Middle frontal gyrus (tissue), 1 donor: ENCODE results near the gene KPNB1.
A peak's percentile ranks its signal among the peaks of the same experiment; 100 is the strongest.

ENCODE experiments used
- DNase-seq: peaks from one replicate; pipeline ENCODE4 v3.0.0-alpha.2; 2015; ENCODE audit warnings: low spot score; ENCODE audit errors: extremely low spot score

The KPNB1 gene

DNA sequence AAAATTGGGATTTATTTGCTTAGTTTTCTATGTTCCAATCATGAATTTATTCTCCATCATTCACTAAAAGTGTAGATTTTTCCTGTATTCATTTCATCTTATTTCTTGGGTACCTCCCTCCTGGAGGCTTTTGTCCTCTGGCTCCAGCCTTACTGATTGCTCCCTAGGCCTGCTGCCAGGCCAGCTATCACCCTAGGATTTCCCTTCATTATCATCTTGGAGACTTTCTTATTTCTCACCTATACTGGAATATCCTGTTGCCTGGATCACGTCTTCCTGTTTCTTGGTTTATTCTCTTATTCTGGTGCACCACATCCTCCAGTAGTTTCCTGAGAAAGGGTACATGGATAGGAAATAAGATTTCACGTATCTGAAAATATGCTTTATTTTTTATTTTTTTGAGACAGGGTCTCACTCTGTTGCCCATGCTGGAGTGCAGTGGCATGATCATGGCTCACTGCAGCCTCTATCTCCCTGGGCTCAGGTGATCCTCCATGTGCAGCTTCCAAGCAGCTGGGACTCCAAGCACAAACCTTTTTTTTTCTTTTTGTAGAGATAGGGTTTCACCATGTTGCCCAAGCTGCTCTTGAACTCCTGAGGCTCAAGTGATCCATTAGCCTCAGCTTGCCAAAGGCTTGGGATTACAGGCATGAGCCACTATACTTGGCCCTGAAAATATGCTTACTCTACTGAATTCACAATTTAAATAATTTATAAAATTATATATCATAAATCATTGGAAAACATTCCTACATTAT is 13.3 kb upstream of the KPNB1 start:
- DNase-seq: no peak

DNA sequence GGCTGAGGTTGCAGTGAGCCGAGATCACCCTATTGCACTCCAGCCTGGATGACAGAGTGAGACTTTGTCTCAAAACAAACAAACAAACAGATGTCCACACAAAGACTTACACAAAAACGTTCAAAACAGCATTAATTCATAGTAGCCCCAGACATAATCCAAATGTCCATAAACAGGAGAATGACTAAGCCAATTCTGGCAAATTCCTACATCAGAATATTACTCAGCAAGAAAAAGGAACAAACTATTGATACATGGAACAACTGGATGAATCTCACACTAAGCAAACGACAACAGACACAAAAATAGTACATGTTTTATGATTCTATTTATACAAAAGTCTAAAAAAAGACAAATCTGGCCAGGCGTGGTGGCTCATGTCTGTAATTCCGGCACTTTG is 10.8 kb upstream of the KPNB1 start:
- DNase-seq: no peak

DNA sequence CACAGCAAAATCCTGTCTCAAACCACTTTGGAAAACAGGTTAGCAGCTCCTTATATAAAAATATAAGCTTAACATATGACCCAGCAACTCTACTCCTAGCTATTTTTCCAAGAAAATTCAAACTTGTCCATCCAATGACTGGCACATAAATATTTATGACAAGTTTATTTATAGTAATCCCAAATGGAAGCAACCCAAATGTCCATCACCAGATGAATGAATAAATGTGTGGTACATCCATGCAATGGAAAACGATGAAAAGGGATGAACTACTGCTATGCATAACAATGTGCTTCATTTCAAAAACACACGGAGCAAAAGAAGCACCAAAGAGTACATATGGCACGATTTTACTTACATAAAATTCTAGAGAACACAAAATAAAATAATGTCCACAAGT is 9.6 kb upstream of the KPNB1 start:
- no peak for DNase-seq

DNA sequence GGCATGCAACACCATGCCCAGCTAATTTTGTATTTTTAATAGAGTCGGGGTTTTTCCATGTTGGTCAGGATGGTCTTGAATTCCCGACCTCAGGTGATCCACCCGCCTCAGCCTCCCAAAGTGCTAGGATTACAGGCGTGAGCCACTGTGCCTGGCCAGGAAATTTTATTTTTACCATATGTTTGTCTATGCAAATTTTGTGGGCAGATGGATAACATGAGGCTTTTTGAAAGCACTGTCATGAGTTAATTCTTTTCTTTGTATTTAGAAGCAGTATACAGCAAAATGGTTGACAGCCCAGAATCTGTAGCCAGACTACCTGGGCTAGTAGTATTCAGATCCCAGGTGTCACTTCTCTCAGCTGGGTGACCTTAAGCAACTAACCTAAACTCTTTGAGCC is 8.5 kb upstream of the KPNB1 start:
- no peak for DNase-seq

DNA sequence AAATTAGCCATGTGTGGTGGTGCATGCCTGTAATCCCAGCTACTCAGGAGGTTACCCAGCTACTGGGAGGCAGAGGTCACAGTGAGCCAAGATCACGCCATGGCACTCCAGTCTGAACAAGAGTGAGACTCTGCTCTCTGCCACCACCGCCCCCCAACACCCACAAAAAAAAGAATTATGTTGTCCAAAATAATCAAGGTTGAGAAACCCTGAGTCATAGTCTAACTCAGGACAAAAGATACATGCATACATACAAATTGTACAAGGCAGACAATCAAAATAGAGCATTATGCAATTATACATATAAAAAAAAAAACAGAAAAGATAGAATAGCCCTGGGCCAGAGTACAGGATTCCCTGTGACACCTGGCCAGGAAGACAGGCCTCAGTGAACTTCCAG is 6.6 kb upstream of the KPNB1 start:
- DNase-seq: no peak

DNA sequence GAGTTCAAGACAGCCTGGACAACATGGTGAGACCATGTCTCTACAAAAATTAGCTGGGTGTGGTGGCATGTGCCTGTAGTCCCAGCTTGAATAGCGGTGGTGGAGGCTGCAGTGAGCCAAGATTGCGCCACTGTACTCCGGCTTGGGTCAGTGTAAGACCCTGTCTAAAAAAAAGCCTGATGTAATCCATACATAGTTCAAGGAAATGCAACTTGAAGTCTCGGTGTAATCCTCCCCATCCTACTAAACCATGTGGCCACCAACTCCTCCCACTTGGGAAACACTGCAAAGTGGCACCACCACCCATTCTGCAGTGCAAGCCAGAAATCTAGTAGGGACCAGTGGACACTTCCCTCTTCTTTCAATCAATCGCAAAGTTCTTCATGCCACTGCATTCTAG is 5.4 kb upstream of the KPNB1 start:
- DNase-seq: no peak

DNA sequence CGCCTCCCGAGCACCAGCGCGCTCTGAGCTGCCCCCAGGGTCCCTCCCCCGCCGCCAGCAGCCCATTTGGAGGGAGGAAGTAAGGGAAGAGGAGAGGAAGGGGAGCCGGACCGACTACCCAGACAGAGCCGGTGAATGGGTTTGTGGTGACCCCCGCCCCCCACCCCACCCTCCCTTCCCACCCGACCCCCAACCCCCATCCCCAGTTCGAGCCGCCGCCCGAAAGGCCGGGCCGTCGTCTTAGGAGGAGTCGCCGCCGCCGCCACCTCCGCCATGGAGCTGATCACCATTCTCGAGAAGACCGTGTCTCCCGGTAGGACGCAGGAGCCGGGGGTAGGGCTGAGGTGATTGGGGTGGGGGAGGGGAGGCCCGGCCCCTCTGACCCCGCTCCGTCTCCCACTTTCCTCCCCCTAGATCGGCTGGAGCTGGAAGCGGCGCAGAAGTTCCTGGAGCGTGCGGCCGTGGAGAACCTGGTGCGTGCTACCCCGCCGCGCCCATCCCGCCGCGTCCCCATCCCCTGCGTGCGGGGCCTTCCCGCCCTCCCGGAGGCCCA is 329 bp downstream of the KPNB1 start:
- no peak for DNase-seq

DNA sequence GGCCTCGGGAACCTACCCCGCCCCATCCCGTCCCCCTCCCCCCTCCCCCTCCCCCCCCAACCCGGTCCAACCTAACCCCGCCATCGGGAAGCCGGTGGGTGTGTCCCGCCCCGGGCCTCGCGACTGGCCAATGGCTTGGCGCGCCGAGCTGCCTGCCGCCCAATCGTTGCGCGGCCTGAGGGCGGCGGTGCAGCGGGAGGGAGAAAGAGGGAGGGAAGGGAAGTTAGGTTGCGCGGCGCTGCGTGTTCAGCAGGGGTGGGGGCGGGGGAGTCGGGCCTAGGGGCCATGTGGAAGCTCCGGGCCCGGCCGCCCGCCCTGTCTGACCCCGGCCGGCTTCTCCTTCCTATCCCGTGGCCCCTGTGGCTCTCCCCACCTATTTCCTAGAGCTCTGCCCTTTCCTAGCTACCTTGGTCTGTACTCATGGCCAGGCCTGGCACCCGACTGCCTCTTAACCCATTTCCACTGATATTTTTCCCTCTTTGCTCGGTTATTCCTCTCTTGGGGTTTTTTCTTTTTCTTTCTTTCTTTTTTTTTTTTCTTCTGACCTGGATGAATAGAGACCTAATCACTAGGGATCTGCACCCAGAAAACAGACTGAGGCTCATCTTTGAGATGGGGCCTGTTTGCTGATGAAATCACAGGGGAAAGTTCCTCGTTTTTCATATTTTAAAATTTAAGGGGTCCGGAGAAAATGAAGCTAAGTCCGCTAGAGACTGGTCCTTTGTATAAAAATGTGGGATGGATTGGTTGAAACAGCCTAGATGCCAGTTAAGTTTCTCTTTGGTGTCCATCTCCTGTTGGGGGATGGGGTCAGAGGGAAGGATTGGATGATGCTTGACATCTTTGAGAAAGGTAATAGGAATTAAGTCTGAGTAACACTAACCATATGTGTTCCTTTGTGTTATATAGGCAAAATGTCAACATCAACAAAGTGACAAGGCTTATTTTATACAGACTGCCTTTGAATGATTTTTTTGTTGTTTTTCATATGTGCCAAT is 1.1 kb downstream of the KPNB1 start:
- peak; percentile 88 for DNase-seq

DNA sequence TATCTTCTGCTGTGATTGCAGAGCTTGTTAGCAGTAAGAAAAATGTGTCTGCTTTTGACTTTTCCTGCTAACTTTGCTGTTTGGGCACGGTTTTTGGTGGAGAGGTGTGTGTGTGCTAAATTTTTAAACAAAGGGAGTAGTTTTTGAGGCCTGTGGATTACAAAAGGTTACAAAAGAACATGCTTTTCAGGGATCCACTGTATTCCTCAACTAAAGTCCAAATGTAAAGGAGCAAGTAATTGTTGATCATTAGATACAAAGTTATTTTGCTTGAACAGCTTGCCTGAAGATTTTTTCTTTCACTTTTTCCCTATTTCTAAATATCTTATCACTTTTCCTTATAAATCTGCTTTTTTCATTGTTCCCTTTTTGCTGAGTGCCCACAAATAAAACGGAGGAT is 2.0 kb downstream of the KPNB1 start:
- DNase-seq: no peak

DNA sequence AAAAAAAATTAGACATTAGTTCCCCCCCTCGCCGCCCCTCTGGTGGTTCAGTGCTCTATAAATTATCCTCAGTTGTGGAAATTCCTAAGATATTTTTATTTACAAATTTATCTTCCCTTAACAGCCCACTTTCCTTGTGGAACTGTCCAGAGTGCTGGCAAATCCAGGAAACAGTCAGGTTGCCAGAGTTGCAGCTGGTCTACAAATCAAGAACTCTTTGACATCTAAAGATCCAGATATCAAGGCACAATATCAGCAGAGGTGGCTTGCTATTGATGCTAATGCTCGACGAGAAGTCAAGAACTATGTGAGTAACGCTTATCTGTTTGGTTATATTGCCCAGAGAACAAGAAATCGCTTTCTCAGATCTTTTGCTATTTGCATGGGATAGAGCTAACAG is 2.9 kb downstream of the KPNB1 start:
- no peak for DNase-seq

DNA sequence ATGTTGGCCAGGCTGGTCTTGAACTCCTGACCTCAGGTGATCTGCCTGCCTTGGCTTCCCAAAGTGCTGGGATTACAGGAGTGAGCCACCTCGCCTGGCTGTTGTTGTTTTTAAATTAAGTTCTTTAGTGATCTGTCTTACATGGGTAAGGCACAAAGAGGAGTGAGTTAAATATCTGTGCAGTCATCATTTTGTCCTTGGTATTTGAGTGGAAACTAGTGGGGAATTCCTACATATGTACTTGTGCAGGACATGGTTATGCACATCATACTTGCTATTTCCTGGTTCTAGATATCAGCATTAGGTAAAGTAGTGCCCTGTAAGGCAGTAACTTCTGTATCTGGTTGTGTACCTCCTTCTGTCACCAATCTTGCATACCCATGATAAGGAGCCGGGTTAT is 3.7 kb downstream of the KPNB1 start:
- DNase-seq: no peak

DNA sequence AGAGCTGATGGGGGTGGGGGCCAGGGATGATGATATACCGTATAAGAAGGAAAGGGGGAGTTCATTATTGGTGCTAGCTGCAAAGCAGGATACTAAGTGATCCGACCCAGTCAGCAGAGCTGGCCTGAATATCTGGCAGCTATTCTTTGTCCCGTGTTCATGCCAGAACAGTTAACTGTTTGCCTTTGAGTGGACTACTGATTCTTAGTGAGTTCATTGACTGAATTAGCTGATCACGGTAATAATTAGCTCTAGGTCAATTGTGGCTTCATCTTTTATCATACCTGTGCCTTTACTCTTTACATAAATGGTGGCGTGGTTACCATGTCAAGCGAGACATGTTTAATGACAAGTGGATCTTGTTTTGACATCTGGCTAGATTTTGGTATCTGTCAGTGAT is 5.3 kb downstream of the KPNB1 start:
- no peak for DNase-seq

DNA sequence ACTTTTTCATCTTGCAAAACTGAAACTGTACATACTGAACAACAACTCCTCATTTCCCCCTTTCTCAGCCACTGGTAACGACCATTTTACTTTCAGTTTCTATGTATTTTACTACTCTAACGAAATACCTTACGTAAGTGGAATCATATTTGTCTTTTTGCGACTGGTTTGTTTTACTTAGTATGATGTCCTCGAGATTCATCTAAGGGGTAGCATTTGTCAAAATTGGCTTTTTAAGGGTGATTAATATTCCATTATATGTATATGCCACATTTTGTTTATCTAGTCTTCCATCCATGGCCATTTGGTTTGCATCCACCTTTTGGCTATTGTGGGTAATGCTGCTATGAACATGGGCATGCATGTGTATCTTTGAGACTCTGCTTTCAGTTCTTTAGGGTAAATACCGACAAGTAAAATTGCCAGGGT is 10.4 kb downstream of the KPNB1 start:
- DNase-seq: no peak

DNA sequence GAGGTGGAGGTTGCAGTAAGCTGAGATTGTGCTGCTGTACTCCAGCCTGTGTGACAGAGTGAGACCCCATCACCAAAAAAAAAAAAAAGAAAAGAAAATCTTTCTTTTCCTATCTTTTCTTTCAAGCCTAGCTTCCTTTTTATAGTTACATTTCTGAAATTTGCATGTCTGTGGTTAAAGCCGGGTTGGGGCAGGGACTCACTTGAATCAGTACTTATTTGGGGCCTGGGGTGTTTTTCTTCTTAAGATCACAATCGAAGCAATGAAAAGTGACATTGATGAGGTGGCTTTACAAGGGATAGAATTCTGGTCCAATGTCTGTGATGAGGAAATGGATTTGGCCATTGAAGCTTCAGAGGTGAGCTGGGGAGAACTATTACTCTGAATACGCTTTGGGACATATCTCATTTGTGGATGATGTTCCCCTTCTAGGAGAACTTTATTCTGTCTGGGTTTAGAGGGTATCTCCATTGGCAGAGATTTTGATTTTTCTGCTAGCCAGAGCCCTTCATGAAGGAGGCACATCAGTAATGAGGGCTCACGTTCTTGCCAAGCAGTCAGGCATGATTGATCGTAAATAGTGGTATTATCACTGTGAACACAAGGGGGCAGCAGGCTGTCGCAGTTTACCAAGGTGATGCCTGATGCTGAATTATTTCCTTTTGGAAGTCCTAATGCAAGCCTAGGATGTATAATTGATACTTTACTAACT is 14.3 kb downstream of the KPNB1 start:
- peak; percentile 57 for DNase-seq

DNA sequence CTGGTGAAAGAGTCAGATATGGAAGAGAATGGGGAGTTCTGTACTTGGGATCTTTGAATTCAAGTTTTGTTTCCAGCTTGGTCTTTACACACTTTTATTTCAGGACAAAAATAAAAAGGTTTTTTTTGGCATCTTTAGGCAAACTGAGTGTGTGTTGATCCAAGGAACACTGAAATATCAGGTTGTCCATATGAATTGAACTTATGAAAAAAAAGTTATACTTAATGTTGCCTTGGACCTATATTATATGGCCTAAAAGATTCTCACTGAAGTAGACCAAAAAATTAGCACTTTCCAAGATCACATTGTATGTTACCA is 14.9 kb downstream of the KPNB1 start:
- DNase-seq: no peak

DNA sequence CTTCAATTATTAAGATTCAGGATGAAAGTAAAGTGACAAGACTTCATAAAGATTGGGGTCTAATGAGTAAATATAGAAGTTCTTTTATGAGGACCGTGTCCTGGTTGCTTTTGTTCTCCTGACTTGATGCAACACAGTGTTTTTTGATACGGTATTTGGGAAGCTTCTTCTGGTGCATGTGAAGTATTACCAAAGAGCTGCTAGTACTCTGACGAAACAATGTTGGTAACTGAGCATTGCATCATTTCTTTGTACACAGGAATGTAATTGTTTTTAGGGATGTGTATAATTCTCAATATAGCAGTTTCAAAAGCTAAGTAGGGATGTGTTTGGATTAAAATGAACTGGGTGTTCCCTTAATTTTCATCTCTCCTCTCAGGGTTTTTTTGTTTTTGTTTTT is 15.9 kb downstream of the KPNB1 start:
- DNase-seq: no peak

DNA sequence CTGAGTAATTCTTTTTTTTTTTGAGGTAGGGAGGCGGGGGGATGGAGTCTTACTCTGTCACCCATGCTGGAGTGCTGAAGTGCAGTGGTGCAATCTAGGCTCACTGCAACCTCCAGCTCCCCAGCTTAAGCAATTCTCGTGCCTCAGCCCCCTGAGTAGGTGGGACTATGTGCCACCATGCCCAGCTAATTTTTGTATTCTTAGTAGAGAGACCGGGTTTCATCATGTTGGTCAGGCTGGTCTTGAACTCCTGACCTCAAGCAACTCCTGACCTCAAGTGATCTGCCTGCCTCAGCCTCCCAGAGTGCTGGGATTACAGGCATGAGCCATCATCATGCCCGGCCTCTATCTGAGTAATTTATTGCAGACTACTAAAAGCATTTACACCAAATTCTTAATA is 19.4 kb downstream of the KPNB1 start:
- DNase-seq: no peak

DNA sequence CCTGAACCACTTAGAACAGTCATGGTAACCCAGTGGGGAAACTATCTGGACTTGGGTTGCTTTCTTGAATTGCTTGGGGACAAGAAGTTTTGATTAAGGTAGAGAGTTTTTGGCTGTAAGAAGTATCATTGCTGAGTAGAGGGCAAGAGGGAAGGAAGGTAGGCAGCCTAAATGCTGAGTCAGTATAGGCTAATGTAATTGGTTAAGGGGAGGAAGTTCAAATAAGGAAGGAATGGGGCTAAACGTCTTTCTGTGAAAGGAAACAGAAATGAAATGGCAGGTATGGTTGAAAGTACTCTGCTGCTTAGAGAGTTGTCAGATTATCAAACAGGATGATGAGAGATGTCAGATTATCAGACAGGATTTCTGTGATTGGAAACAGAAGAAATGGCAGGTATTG is 20.3 kb downstream of the KPNB1 start:
- DNase-seq: no peak

DNA sequence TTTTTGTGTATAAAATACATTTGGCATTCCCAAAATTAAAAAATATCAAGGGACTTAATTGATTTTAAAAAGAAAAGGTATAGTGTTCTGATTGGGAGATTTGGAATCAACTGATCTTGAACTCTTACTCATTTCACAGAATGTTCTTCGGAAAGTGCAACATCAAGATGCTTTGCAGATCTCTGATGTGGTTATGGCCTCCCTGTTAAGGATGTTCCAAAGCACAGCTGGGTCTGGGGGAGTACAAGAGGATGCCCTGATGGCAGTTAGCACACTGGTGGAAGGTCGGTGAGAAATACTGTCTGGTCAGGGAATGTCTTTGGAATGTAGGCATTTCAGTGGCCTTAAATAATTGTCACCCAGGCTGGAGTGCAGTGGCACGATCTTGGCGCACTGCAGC is 24.8 kb downstream of the KPNB1 start:
- no peak for DNase-seq

DNA sequence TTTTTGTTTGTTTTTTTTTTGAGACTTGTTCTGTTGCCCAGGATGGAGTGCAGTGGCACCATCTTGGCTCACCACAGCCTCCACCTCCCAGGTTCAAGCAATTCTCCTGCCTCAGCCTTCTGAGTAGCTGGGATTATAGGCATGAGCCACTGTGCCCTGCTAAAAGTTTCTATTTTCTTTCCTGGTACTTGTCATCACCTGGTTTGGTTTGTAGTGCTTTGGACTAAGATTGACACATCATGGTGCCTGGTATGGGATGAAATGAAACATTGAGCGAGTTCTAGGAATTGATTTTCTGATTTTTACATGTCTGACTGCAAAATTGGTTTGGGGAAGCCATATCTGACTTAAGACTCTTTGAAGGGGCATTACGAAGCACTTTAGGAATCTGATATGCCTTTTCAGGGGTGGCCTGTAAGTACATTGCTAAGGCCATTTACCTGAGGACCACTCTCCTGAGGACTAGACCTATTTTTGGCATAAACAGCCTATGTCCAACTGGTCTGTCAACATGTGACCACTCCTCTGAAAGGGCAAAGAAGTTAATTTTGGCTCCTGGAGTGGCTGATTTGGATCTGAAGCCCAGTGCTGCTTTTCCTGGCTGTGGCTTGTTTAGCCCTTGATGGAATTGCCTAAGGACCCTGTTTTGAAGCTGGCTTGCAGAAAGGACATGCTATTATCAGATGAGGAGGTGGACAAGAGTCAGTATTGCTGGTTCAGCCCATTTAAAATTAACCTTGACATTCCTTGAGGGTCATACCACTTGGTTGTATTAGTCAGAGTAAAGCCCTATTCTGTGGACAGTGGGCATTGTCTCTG is 25.9 kb downstream of the KPNB1 start:
- no peak for DNase-seq

DNA sequence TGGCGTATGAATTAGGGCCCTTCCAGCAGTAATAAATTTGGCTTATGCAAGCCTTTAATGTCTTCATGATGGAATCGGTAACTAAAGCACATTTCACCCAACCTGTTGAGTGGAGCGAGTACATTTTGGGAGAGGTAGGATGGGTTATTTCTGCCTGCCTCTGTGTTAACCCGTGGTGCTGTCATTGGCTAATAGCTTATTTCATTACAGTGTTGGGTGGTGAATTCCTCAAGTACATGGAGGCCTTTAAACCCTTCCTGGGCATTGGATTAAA is 26.4 kb downstream of the KPNB1 start:
- no peak for DNase-seq
